HepG2 (cell line): ENCODE results near the gene PLEKHH1.

Experiments used
- ASH2L ChIP-seq: fragments of 300-600, 200-600 bp; sonication (generic); IDR thresholded peaks from 2 replicates; pipeline ENCODE4 v1.7.0; 2017; ENCODE audit warnings: low read depth, mild to moderate bottlenecking, moderate library complexity, mixed read lengths, low read length; ENCODE audit not compliant: insufficient read length
- NFIC ChIP-seq: IDR thresholded peaks from 2 replicates; pipeline ENCODE4 v1.6.1; 2012; ENCODE audit warnings: mild to moderate bottlenecking, low read length, inconsistent platforms
- SRF ChIP-seq: IDR thresholded peaks from 2 replicates; pipeline ENCODE4 v1.6.1; 2011; ENCODE audit warnings: mild to moderate bottlenecking, low read depth, low read length, moderate library complexity
- ZNF260 ChIP-seq: sonication (generic); formaldehyde crosslinking; IDR thresholded peaks from 2 replicates; pipeline ENCODE4 v1.4.0; 2020; ENCODE audit warnings: missing genetic modification reagents, low read depth, mild to moderate bottlenecking, borderline replicate concordance
- ZNF589 ChIP-seq: sonication (generic); formaldehyde crosslinking; conservative IDR thresholded peaks from 2 replicates; pipeline ENCODE4 v1.8.0; 2022; ENCODE audit warnings: mild to moderate bottlenecking, moderate library complexity, missing genetic modification reagents
- TF ChIP-seq, protein P1 (sequence below), 2 experiments: IDR thresholded peaks; 2 replicates each; pipeline ENCODE4 v1.6.1; 2011 to 2012; ENCODE audit warnings: low read length in 2 of 2, borderline replicate concordance in 1 of 2, low read depth in 1 of 2, mild to moderate bottlenecking in 1 of 2, moderate library complexity in 1 of 2
- TF ChIP-seq, protein P2 (sequence below): IDR thresholded peaks from 2 replicates; pipeline ENCODE4 v1.6.1; 2016; ENCODE audit warnings: mild to moderate bottlenecking, missing biosample characterization, missing genetic modification reagents

DNA sequence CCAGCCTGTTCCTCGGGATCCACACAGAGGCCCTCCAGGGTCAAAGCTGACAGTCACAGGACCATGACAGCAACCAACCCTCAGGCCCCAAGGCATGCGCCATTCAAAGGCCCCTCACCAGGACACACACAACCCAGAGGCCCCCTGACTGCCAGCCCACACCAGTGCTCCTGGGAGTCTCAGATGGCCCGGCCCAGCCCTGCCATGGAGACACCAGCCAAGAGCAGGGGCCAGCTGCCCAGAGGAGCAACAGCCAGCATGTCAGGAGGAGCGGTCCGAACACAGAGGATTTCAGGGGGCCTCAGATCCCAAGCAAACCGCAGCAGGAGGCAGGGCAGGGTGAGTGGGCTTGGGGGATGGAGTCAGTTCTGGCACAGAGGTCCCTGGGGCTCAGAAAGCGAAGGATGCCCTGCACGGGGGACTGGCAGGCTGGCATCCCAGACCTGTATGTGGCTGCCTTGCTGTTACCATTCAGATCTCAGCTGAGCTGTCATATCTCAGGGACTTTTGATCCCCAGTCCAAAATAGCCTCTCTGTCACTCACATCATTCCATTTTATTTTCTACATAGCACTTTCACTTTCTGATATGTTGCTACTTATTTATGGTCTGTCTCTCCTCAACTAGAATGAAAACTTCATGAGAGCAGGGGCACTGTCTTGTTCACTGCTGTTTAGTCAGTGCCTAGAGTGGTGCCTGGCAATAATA, 49.4 kb upstream of the PLEKHH1 start:
- TF ChIP-seq, protein P1, sequence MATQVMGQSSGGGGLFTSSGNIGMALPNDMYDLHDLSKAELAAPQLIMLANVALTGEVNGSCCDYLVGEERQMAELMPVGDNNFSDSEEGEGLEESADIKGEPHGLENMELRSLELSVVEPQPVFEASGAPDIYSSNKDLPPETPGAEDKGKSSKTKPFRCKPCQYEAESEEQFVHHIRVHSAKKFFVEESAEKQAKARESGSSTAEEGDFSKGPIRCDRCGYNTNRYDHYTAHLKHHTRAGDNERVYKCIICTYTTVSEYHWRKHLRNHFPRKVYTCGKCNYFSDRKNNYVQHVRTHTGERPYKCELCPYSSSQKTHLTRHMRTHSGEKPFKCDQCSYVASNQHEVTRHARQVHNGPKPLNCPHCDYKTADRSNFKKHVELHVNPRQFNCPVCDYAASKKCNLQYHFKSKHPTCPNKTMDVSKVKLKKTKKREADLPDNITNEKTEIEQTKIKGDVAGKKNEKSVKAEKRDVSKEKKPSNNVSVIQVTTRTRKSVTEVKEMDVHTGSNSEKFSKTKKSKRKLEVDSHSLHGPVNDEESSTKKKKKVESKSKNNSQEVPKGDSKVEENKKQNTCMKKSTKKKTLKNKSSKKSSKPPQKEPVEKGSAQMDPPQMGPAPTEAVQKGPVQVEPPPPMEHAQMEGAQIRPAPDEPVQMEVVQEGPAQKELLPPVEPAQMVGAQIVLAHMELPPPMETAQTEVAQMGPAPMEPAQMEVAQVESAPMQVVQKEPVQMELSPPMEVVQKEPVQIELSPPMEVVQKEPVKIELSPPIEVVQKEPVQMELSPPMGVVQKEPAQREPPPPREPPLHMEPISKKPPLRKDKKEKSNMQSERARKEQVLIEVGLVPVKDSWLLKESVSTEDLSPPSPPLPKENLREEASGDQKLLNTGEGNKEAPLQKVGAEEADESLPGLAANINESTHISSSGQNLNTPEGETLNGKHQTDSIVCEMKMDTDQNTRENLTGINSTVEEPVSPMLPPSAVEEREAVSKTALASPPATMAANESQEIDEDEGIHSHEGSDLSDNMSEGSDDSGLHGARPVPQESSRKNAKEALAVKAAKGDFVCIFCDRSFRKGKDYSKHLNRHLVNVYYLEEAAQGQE (IDR thresholded peaks at IDR 0.05; ENCODE audit: borderline replicate concordance in 1 of 2, low read depth in 1 of 2, low read length in 2 of 2), result no peak
- TF ChIP-seq ZNF589 (CRISPR knock-in tag), result no peak
- TF ChIP-seq ZNF260 (CRISPR knock-in tag), result no peak
- TF ChIP-seq ASH2L, result no peak
- TF ChIP-seq, protein P2, sequence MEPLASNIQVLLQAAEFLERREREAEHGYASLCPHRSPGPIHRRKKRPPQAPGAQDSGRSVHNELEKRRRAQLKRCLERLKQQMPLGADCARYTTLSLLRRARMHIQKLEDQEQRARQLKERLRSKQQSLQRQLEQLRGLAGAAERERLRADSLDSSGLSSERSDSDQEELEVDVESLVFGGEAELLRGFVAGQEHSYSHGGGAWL, result no peak
- no peak for TF ChIP-seq NFIC
- no peak for TF ChIP-seq SRF
